Body of pancreas (tissue), 4 donors: Measurements from ENCODE around the gene PNKP.

Experiments
- POLR2A ChIP-seq, 3 donors: fragments of 450-650 bp; IDR thresholded peaks; one replicate each; pipeline ENCODE4 v1.6.1; 2016; ENCODE audit warnings: antibody characterized with exemption in 3 of 3, mild to moderate bottlenecking in 2 of 3
- TF ChIP-seq, protein P1 (sequence below), 7 experiments: fragments of 450-650 bp in 4 of 7; fragments of 200-600 bp in 3 of 7; sonication (generic) in 3 of 7; IDR thresholded peaks; one replicate each; pipeline ENCODE4 v1.5.1; 2016 to 2019; ENCODE audit warnings: antibody characterized with exemption in 7 of 7

DNA sequence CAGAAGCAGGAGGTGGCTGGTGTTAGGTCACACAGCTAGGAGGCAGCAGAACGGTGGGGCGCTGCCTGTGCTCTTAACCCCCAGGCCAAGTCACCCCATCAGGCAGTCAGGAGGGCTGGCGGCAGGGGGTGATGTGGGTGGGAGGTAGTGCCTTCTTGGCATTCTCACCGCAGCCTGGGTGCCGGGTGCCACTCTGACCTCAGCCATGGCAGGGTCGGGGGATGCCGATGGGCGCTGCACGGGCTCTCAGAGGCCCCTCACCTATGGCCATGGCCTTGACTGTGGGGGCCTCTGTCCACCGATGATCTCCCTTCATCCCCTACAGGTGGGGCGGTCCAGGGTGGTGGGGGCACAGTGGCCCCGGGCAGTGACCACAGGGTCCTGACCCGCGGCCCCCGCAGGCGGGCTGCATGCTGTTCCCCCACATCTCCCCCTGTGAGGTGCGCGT lies 10.8 kb downstream of the PNKP start:
- no peak for TF ChIP-seq POLR2A (IDR thresholded peaks at IDR 0.05)
- TF ChIP-seq, protein P1, sequence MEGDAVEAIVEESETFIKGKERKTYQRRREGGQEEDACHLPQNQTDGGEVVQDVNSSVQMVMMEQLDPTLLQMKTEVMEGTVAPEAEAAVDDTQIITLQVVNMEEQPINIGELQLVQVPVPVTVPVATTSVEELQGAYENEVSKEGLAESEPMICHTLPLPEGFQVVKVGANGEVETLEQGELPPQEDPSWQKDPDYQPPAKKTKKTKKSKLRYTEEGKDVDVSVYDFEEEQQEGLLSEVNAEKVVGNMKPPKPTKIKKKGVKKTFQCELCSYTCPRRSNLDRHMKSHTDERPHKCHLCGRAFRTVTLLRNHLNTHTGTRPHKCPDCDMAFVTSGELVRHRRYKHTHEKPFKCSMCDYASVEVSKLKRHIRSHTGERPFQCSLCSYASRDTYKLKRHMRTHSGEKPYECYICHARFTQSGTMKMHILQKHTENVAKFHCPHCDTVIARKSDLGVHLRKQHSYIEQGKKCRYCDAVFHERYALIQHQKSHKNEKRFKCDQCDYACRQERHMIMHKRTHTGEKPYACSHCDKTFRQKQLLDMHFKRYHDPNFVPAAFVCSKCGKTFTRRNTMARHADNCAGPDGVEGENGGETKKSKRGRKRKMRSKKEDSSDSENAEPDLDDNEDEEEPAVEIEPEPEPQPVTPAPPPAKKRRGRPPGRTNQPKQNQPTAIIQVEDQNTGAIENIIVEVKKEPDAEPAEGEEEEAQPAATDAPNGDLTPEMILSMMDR (IDR thresholded peaks at IDR 0.05): no peak
